ENCODE data around the gene DNAI4.
"Not testable (repeated sequence)": the region's sequence is repeated elsewhere in the genome, so short reads cannot be mapped to it uniquely, and the experiment has no call there.

DNAI4 gene

GRCh38 chr1:66824771-66825170 is 99.9 kb downstream of the DNAI4 start:
- no peak for DNase-seq

- DNase-seq = no peak
These were observed 114.8 kb downstream of the DNAI4 start for GRCh38 chr1:66809736-66810326.

GRCh38 chr1:66809245-66809644 is 115.4 kb downstream of the DNAI4 start:
- no peak for DNase-seq

- DNase-seq = not testable (repeated sequence)
These were observed 128.8 kb downstream of the DNAI4 start for GRCh38 chr1:66795839-66796238.

GRCh38 chr1:66791621-66792610 is 132.7 kb downstream of the DNAI4 start:
- DNase-seq = no peak

- DNase-seq = no peak
These were observed 136.3 kb downstream of the DNAI4 start for GRCh38 chr1:66788231-66788939.

- DNase-seq = no peak
These were observed 137.0 kb downstream of the DNAI4 start for GRCh38 chr1:66787641-66788040.

- not testable (repeated sequence) for DNase-seq
These were observed 138.9 kb downstream of the DNAI4 start for GRCh38 chr1:66785800-66786199.

GRCh38 chr1:66779475-66780078 is 145.1 kb downstream of the DNAI4 start:
- DNase-seq = no peak

- no peak for DNase-seq
These were observed 145.7 kb downstream of the DNAI4 start for GRCh38 chr1:66778969-66779368.

GRCh38 chr1:66778266-66778665 is 146.4 kb downstream of the DNAI4 start:
- no peak for DNase-seq

- no peak for DNase-seq
These were observed 146.8 kb downstream of the DNAI4 start for GRCh38 chr1:66777831-66778230.

GRCh38 chr1:66775646-66776045 is 149.0 kb downstream of the DNAI4 start:
- no peak for DNase-seq

GRCh38 chr1:66774438-66774837 is 150.2 kb downstream of the DNAI4 start:
- DNase-seq = no peak

GRCh38 chr1:66773227-66773626 is 151.4 kb downstream of the DNAI4 start:
- DNase-seq = no peak

GRCh38 chr1:66770694-66771093 is 154.0 kb downstream of the DNAI4 start:
- DNase-seq = no peak

- DNase-seq = no peak
These were observed 154.4 kb downstream of the DNAI4 start for GRCh38 chr1:66770240-66770639.

- DNase-seq = no peak
These were observed 155.0 kb downstream of the DNAI4 start for GRCh38 chr1:66769512-66770229.

- no peak for DNase-seq
These were observed 155.7 kb downstream of the DNAI4 start for GRCh38 chr1:66768965-66769364.

- no peak for DNase-seq
These were observed 157.0 kb downstream of the DNAI4 start for GRCh38 chr1:66767626-66768025.

GRCh38 chr1:66764994-66765578 is 159.6 kb downstream of the DNAI4 start:
- peak in 1 of 2 experiments; percentile 29 for DNase-seq

Data from SHP77 (cell line).